GM18499 (cell line): ENCODE measurements around the gene TNFRSF25.

Experiments used
- ATAC-seq: cut with Tn5 transposase; IDR thresholded peaks from one replicate; pipeline ENCODE4 v1.9.1; 2021; ENCODE audit warnings: moderate number of reproducible peaks; ENCODE audit not compliant: insufficient read depth, unreplicated experiment

Gene TNFRSF25, protein sequence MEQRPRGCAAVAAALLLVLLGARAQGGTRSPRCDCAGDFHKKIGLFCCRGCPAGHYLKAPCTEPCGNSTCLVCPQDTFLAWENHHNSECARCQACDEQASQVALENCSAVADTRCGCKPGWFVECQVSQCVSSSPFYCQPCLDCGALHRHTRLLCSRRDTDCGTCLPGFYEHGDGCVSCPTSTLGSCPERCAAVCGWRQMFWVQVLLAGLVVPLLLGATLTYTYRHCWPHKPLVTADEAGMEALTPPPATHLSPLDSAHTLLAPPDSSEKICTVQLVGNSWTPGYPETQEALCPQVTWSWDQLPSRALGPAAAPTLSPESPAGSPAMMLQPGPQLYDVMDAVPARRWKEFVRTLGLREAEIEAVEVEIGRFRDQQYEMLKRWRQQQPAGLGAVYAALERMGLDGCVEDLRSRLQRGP

DNA sequence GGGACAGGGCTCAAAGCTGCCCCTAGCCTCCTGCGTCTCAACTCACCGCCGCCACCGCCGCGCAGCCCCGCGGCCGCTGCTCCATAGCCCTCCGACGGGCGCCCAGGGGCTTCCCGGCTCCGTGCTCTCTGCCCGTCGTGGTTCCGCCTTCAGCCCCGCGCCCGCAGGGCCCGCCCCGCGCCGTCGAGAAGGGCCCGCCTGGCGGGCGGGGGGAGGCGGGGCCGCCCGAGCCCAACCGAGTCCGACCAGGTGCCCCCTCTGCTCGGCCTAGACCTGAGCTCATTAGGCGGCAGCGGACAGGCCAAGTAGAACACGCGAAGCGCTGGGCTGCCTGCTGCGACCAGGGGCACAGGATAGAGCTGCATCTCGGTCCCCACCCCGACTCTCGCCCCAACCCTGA lies at the start of gene TNFRSF25:
TNFRSF25 (minus strand) TSS at position 151 of the 400 bp plus-strand sequence; CDS start at position 85, 66 bp downstream.
- no peak for ATAC-seq

DNA sequence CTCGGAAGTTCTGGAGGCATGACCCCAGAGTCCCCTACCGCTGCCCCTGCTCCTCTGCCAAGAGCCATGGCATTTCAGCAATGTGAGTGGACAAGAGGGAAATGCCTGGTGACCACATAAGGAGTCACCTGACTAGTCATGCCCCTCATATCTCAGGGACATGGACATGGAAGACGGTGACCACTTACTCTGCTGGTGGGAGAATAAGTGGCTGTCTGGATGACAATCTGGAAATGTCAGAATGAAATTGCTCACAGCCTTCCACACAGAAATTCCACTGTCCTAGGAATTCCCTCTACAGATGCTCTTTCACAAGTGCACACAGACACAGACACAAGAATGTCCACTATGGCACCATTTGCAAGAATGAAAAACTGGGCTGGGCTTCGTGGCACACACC lies 49.8 kb upstream of the TNFRSF25 start:
- no peak for ATAC-seq

DNA sequence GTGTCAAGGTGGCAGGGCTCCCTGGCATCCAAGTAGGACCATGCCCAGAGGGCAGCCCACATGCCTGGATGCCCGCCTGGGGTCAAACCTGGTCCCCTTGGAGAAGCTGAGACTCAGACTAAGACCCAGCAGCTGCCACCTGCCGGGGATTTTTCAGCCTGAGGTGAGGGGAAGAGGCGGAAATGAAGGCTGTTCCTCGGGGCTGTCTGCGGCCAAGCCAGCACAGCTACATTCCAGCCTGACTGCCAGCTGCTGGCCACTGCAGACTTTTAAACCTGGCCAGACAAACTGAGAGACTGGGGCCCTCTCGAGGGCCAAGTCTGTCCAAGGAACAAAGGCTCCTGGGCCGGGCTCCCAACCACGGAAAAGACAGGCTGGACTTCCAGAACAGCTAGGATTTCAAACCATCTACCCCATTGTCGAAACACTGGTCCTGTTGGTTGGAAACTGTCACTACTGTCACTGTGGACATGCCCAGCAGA lies 47.4 kb upstream of the TNFRSF25 start:
- no peak for ATAC-seq

DNA sequence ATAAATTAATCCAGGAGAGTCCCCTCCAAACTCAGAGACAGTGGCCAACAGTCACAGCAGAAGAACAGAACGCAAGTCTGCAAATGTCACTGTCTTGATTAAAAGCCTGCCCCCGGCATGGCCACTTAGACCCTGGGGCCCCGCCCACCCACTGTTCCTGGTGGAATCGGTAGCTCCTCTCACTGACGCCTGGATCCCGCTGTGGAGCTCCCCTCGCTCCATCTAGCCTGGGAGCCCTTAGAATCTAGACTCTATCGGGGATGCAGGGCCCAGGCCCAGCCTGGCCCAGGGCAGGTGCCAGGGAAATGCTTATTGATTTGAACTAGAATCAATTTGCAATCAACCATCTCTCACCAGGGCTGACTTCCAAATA lies 46.9 kb upstream of the TNFRSF25 start:
- no peak for ATAC-seq

DNA sequence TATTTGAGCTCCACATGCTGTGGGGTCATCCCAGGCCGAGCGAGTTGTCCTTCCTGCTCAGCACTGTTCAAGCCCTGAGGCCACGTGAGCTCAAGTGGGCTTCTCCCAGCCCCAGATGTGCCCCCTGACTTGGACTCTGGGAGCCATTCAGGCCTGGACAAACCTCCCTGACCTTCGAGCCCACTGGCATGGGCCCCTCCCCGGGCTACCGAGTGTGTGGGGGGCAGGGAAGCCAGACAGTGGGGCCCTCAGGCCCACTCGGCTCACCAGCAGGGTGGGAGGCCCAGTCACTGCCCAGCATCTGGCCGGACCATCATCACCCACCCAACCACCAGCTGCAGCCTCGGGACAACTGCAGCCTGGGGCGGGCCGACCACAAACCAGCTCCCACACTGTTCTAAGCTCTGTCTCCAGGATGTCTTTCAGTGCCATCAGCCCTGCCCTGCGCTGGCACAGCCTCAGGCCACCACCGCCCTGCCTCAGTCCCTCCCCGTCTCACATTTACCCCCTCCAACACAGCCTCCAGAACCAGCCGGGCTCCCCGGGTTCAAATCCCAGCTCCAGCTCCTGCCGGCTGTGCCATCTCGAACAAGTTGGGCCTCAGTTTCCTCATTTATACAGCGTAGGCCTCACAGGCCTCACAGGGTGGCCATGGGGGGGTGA lies 46.4 kb upstream of the TNFRSF25 start:
- ATAC-seq, result no peak

DNA sequence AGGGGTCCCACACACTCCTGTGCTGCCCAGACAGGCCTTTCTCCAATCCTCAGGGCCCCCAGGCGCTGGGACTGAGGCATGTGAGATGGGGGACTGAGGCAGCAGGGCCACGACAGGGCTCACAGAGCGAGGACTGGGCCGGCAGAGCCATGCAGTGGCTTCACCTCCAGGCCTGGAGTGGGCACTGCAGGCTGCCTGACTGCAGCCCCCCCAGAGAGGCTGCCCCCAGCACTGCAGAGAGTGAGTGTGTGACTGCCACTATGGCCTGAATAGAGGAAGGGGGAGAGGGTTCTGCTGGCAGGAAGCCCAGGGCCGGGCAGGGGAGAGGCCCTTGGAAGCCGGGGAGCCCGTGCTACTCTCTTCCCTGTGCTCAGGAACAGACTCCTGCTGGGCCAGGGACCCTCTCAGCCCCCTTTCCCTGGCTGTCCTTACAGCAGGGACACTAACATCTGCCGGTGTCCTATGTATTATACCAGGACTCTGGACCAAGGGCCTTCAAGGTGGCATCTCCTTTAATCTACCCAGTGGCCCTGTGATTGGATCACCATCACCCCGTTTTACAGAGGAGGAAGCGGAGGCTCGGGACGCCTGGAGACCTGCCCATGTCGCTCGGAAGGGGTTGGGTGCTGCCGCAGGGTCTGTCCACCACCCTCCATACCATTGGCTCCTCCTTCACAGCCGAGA lies 45.7 kb upstream of the TNFRSF25 start:
- ATAC-seq, result no peak

DNA sequence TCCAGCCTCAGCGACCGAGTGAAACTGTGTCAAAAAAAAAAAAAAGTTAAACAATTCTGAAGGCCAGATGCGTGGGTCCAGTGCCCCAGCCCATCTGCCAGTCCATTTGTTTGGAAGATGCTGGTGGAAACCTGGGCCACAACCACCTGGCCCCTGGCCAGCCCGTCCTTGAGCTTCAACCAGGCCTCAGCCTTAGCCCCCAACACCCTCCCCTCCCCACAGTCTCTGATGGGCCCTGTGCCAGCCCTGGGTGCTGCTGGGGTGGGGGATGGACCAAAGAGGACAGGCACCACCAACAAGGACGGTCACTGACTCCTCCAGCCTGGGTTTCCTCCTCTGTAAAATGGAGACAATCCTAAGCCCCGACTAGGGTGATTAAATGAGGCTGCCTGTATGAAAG lies 45.1 kb upstream of the TNFRSF25 start:
- no peak for ATAC-seq

DNA sequence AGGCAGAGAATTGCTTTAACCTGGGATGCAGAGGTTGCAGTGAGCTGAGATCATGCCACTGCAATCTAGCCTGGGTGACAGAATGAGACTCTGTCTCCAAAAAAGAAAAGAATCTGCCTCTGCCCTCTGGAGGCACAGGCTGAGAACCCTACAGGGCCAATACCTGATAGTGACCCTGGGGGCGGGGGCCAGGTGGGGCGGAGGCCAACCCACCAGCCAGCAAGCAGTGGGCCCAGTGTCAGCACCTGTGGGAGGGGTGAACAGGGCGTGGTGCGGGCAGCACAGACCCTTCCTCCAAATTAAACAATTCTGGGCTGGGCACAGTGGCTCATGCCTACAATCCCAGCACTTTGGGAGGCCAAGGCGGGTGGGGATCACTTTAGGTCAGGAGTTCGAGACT lies 44.5 kb upstream of the TNFRSF25 start:
- no peak for ATAC-seq

DNA sequence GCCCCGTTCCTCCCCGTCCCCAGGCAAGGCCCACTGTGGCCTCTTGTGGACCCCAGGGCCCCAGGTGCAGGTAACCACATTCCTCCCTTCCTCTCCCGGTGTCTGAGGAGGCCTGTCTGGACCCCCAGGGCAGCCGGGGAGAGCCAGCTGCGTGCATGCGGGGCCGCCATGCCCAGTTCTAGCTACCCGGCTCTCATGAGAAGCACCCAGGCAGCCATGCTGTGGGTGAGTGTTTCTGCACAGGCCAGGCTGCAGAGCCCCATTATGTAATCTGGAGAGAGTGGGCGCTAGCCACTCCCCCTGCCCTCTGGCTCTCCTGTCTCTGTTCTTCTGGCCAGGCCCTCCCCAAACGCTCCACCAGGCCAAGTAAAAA lies 43.9 kb upstream of the TNFRSF25 start:
- no peak for ATAC-seq

DNA sequence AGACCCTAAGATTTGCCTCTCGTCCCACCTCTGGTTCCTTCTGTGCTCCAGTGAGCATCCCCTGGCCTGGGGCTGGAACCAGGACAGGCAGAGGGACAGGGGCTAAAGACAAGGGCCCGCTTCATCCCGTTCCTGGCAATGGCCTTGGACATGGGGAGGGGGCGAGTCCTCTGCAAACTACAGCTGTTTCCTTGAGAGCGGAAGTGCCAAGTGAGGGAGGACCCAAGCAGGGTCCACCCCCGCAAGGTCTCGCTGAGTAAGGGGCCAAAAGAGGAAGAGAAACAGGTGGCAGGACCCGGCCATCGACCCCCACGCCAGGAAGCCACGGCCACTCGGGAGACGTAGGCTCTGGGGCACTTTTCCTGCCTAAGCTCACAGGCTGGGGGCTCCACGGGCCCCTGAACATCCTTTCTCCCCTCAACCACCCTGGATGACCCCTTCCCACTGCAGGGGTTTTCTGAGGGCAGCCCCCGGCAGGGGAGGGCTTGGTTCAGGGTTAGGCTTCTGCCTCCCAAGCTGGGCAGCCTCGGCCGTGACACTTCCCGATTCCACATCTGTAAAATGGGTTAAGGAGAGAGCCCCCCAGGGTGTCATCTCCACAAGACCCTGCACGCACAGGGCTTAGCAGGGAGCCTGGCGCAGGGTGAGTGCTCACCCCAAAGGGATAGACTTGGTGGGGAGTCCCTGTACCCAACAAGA lies 43.4 kb upstream of the TNFRSF25 start:
- no peak for ATAC-seq

DNA sequence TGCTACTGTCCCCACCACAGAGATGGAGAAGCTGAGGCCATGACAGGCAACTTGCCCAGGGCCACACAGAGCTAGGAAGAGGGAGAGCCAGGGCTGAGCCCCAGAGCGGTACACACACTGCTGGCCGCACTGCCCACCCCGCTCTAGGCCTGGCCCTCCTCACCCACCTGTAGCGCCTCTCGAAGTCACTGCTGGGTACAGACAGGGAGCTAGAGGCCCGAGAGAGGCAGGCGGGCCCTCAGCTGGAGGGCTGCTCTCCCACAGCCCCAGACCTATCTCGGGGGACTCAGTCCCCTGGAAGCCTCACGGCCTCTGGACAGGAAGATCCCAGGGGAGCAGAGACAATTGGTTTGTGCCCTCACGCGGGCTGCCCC lies 42.8 kb upstream of the TNFRSF25 start:
- no peak for ATAC-seq

DNA sequence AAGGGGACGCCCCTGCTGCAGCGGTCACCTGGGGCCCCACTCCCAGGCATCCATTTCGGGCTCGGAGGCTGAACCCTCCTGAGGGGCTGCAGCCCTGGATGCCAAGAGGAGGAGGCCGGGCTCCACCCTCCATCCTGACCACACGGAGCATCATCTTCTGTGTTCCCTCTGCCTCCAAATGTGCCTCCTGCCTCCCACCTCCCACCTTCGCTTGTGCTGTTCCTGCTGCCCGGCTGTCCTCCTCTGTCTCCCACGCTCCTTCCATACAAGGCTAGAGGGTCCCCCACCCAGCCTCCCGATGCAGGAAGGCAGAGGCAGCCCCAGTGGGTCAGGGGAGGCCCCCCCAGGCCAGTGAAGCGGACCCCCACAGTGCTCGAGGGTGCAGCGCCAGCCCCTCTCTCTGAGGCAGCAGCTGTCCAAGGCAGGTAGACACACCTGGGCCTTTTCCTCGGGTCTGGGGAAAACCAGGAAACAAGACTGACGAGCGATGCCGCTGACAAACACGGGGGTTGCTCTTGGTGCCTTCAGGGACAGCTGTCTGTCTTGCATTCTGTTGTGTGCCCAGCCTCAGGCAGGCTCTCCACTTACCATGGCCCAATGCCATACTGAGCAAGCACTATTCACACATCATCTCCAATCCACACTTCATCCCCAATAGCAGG lies 42.3 kb upstream of the TNFRSF25 start:
- ATAC-seq, result no peak

DNA sequence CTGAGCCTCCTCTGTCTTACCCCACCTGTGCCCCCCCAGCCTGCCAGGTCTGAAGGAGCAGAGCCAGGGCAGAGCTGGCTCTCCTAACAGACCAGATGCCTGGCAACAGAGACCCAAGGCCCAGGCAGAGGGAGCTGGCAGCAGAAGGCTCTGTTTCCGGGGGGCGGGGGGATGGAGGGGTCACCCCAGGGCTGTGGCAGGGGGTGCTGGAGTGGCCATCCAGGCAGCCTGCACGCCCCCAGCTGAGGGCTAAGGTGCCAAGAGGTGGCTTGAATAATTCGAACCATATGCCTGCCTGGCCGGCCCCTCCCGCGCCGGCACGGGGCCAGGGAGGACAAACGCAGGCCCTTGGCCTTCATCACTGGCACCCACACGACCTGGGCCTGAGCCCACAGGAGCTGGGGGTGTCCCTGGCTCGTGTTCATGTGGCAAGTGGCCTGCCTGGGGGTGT lies 41.5 kb upstream of the TNFRSF25 start:
- ATAC-seq, result no peak

DNA sequence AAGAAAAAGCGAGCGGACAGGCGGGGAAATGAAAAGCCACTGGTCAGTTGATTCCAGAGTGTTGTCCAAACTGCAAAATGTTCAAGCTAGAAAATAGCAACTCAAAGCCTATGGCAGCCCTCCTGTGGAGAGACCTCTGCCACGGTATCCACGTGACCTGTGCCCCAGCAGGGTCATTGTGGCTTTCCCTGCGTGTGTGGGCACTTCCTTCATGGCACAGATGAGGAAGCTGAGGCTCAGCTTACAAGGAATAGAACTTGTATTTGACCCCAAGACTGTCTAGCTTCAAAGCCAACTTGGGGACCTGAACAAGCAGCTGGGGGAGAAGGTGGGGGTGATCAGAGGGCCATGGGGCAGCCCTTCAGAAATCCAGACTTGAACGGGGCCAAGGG lies 41.1 kb upstream of the TNFRSF25 start:
- no peak for ATAC-seq

DNA sequence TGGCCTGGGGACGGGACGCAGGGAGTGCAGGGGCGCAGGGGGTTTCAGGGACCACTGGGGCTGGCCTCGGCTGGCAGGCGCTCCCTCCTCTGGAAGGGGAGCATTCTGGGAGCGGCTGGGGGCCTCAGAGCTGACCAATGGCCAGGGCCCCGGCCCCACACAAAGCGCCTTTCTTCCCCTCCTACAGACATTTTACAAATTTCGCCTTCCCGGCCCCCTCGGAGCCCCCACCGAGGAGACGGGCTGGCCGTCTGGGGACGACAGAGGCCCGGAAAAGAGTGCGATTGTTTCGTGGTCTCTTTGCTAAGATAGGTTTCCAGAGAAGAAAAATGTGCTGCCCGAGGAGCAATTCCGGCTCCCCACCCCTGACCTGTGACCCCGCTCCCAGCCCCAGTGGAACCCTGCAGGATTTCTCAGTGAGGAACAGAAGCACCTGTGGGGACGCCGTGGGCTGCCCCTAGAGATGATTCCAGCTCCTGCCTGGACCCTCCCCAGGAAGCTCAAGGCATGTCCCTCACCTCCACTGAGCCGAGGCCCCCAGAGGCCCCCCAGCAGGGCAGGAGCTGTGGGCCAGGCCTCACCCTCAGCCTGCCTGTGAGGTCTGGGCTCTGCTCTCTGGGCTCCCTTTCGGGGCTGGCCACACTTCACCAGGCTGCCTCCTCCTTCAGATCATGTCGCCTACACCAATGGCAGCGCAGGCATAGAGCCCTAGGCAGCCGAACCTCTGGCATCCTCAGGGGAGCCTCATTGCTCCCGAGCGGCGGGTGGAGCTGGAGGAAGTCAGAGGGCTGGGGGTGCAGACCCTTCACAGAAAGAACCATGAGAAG lies 40.5 kb upstream of the TNFRSF25 start:
- no peak for ATAC-seq

DNA sequence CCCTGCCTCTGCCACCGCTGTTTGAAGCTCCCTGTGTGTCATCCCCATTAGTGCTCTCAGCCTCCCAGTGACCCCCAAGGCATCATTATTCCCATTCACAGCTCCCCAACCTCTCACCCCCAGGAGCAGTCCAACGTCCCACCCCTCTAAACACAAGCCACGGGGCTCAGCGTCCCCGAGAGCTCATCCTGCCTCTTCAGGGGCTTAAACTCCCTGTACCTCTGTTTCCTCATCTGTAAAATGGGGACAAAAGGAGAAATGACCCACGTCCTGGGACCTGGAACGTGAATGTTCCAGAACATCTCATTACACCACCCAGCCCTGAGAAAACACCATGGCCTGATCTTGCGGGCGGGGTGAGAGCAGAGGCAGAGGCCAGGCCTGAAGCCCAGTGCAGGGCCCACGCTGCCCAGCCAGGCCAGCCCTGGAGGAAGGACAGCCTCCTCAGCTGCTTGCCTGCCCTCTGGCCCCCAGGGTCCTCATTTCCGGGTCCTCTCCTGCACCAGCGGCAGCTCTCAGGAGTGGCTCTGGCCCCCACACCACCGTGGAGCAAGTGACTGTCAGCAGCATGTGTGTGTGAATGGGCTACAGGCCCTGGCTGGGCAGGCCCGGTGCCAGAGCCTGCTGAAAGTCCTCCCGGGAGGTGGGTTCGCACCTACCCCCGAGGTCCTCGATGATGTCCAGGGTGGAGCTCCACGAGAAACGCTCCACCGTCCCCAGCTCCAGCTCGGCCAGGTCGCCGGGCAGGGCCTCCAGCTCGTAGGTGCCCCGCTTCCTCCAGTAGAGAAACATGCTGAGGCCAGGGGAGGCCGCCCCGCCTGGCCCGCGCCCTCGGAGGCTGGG lies 39.6 kb upstream of the TNFRSF25 start:
- no peak for ATAC-seq

DNA sequence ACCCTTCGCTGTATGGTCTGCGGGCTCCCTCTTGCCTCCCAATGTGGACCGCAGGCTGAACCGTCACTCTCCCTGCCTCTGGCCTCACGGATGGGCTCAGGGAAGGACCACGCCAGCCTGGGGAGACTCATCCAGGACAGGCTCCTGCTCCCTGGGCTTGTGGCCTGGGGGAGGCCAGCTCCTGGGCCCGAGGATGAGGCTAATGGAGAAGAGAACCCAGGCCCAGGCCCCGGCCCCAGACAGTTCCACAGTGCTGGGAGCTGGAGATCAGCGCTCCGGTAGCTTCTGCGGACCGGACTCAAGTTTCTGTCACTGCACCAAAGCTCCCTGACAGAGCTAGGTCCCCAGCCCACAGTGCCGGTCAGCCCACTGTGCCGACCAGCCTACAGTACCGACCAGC lies 38.9 kb upstream of the TNFRSF25 start:
- ATAC-seq, result no peak

DNA sequence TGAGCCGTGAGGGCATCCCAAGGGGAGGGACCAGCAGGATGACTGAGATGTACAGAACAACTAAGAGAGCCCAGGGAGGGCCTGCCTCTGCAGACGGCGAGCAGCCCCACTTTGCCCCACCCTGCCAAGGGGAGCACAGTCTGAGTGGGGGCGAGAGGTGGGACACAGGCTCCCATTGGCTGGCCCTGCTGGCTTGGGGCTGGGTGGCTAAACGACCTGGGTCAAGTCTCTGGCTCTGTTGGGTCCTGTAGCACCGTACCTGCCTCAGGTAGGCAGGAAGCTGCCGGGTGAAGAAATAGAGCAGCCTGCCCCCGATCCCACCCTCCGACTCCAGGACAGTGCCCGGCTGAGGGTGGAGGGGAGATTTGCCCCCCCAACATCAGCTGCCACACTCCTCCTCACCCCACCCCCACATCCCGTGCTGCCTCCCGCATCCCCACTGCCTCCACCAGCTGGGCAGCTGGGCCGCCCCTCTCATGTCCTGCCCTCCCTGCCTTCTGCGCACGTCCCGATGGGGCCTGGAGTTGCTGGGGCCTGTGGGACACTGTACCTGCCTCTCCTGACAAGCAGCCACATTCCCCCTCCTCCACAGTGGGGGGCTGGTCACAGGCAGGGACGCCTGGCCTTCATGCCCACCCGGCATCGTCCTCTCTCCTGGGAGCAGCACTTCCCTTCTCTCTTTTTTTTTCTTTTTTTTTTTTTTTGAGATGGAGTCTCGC lies 38.1 kb upstream of the TNFRSF25 start:
- ATAC-seq, result no peak
